Upper lobe of left lung (tissue), 4 donors: ENCODE measurements around the gene ARL4D.

Experiments used
- EP300 ChIP-seq, 4 donors: sonication (generic); formaldehyde crosslinking; IDR thresholded peaks; one replicate each; pipeline ENCODE4 v1.5.1; 2017; ENCODE audit warnings: antibody characterized with exemption in 4 of 4, control low read depth in 2 of 4
- POLR2A ChIP-seq, 4 donors: fragments of 450-650 bp; IDR thresholded peaks; one replicate each; pipeline ENCODE4 v1.5.1; 2016 to 2017; ENCODE audit warnings: antibody characterized with exemption in 4 of 4, mild to moderate bottlenecking in 2 of 4
- POLR2AphosphoS5 ChIP-seq, 2 donors: sonication (generic); formaldehyde crosslinking; IDR thresholded peaks; one replicate each; pipeline ENCODE4 v1.5.1; 2017; ENCODE audit warnings: antibody characterized with exemption in 2 of 2

DNA sequence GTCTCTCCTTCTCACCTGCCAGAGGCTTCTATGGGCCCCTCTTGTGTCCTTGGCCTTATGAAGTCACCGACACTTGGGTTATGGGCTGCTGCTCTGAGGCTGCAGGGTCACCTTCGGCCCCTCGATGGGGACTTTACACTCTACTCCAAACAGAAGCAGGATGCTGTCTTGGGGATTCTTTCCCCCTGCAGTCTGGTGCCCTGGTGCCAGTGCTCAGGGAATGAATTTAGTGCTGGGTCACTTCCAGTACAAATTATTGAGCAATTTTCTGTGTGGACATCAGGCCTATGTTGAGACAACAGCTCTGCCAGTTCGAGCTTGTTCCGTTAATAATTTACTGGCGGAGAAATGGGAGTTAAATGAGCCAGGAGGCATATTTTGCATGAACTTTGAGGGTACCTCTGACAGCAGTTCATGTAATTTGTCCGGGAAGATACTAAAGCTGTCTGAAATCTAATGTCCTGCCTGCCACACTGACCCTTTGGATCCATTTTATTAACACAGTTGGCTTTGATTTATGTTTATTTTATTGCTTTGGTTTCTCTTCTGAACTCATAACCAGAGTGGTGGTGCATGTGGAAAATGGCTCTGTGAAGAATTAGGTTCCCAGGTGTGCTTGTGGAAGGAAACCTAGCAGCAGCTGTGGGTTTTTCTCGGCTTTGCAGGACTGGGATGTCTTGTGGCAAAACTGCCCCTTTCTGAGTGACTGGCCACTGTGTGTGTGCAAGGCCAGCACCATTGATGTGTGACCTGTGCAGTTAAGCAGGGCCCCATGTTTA is 50.9 kb downstream of the ARL4D start:
- no peak for TF ChIP-seq EP300 (IDR thresholded peaks at IDR 0.05)
- no peak for TF ChIP-seq POLR2AphosphoS5 (IDR thresholded peaks at IDR 0.05)
- TF ChIP-seq POLR2A (IDR thresholded peaks at IDR 0.05), result no peak
